Transverse colon (tissue), 3 donors: ENCODE results near the gene CLDN6.

Experiments
- POLR2A ChIP-seq: fragments of 450-650 bp; IDR thresholded peaks from one replicate; pipeline ENCODE4 v1.6.1; 2016; ENCODE audit warnings: antibody characterized with exemption, mild to moderate bottlenecking, moderate library complexity
- TF ChIP-seq, protein P1 (sequence below), 5 experiments: fragments of 200-600 bp in 3 of 5; fragments of 450-650 bp in 2 of 5; sonication (generic) in 3 of 5; IDR thresholded peaks; 1 replicate in 2 of 5; 2 replicates in 3 of 5; pipeline ENCODE4 v1.5.1; 2016 to 2017; ENCODE audit warnings: antibody characterized with exemption in 5 of 5, inconsistent platforms in 3 of 5, mild to moderate bottlenecking in 2 of 5, moderate library complexity in 1 of 5

DNA sequence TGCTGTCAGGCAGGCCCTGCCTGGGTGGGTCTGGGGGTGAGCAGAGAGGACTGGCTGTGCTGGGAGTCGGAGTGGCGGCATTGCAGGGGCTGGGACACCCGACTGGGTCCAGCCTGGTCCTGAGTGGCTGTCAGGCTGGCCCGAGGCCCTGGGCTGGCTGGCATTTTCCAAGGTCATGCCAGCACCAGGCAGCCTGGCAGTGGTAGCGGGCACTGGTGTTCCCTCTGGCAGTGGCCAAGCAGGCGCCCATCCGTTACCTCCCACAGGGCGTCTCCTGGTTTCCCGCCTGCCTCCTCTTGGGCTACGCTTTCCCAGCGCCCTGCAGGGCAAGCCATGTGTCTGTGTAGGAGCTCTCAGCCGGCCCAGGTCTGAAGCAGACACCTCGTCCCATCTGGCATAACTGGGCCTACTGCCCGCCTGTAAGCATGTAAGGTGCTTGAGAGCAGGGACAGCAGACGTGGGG lies 32.1 kb downstream of the CLDN6 start:
- TF ChIP-seq POLR2A: no peak
- TF ChIP-seq, protein P1, sequence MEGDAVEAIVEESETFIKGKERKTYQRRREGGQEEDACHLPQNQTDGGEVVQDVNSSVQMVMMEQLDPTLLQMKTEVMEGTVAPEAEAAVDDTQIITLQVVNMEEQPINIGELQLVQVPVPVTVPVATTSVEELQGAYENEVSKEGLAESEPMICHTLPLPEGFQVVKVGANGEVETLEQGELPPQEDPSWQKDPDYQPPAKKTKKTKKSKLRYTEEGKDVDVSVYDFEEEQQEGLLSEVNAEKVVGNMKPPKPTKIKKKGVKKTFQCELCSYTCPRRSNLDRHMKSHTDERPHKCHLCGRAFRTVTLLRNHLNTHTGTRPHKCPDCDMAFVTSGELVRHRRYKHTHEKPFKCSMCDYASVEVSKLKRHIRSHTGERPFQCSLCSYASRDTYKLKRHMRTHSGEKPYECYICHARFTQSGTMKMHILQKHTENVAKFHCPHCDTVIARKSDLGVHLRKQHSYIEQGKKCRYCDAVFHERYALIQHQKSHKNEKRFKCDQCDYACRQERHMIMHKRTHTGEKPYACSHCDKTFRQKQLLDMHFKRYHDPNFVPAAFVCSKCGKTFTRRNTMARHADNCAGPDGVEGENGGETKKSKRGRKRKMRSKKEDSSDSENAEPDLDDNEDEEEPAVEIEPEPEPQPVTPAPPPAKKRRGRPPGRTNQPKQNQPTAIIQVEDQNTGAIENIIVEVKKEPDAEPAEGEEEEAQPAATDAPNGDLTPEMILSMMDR (IDR thresholded peaks at IDR 0.05): no peak
